ACC112 (cell line): ENCODE data around the gene ELP2.
A peak's percentile ranks its signal among the peaks of the same experiment; 100 is the strongest.

ENCODE experiments used
- H2AFZ ChIP-seq: fragments of 200-600 bp; sonication (generic); one replicate; pipeline ENCODE4 v1.6.0; 2017; ENCODE audit warnings: antibody characterized with exemption, low read length; ENCODE audit not compliant: unreplicated experiment
- H3K27ac ChIP-seq: fragments of 200-600 bp; sonication (generic); 2 replicates; pipeline ENCODE4 v1.5.1; 2014; ENCODE audit warnings: low read depth, mild to moderate bottlenecking, antibody characterized with exemption, low read length, moderate library complexity
- H3K27me3 ChIP-seq: fragments of 200-600 bp; sonication (generic); 2 replicates; pipeline ENCODE4 v1.6.1; 2014; ENCODE audit warnings: mild to moderate bottlenecking, antibody characterized with exemption, low read length, moderate library complexity, mixed read lengths; ENCODE audit not compliant: insufficient read depth
- H3K36me3 ChIP-seq: fragments of 200-600 bp; sonication (generic); 2 replicates; pipeline ENCODE4 v1.6.1; 2016; ENCODE audit warnings: mild to moderate bottlenecking, antibody characterized with exemption, low read length, moderate library complexity, mixed read lengths; ENCODE audit not compliant: insufficient read depth
- H3K4me1 ChIP-seq: fragments of 200-600 bp; sonication (generic); one replicate; pipeline ENCODE4 v1.6.1; 2016; ENCODE audit warnings: low read length, mixed read lengths; ENCODE audit not compliant: insufficient read depth, unreplicated experiment, control insufficient read depth
- H3K4me3 ChIP-seq: fragments of 200-600 bp; sonication (generic); 2 replicates; pipeline ENCODE4 v1.5.1; 2014; ENCODE audit warnings: mild to moderate bottlenecking, low read depth, low read length
- H3K79me2 ChIP-seq: fragments of 200-600 bp; sonication (generic); one replicate; pipeline ENCODE4 v1.6.0; 2016; ENCODE audit warnings: low read length; ENCODE audit not compliant: control insufficient read depth, unreplicated experiment, insufficient read depth

Gene ELP2

GRCh38 chr18:36135264-36135663 lies 5.6 kb downstream of the ELP2 start:
- peaks cover 7% of the 10 kb centered on the region for H3K36me3 ChIP-seq
- peaks cover 12% of the 10 kb centered on the region for H3K4me1 ChIP-seq
- H3K79me2 ChIP-seq, result peaks cover 49% of the 10 kb centered on the region
- H3K4me3 ChIP-seq, result no peak overlapping the region
- H3K27ac ChIP-seq, result no peak overlapping the region
- H2AFZ ChIP-seq, result no peak overlapping the region
- H3K27me3 ChIP-seq, result no peaks in the 10 kb centered on the region

GRCh38 chr18:36139245-36139644 lies 9.5 kb downstream of the ELP2 start:
- Histone ChIP-seq H2AFZ (no peak overlapping the region), H3K4me1 (no peaks in the 10 kb centered on the region), H3K27ac (no peak overlapping the region), H3K27me3 (no peaks in the 10 kb centered on the region), H3K4me3 (no peak overlapping the region), H3K36me3 (peaks cover 12% of the 10 kb centered on the region), H3K79me2 (peaks cover 12% of the 10 kb centered on the region)

- H3K4me3 ChIP-seq, result no peak overlapping the region
Measured at GRCh38 chr18:36141576-36141975, 11.9 kb downstream of the ELP2 start.

GRCh38 chr18:36142751-36143150 lies 13.1 kb downstream of the ELP2 start:
- Histone ChIP-seq H3K27ac (no peak overlapping the region), H3K4me1 (no peaks in the 10 kb centered on the region), H3K36me3 (peaks cover 24% of the 10 kb centered on the region), H2AFZ (no peak overlapping the region), H3K4me3 (no peak overlapping the region), H3K79me2 (no peaks in the 10 kb centered on the region), H3K27me3 (no peaks in the 10 kb centered on the region)

More at GRCh38 chr18:36141576-36141975, 11.9 kb downstream of the ELP2 start:
- Histone ChIP-seq H2AFZ (no peak overlapping the region), H3K79me2 (no peaks in the 10 kb centered on the region), H3K36me3 (peaks cover 28% of the 10 kb centered on the region), H3K4me1 (no peaks in the 10 kb centered on the region), H3K27me3 (no peaks in the 10 kb centered on the region), H3K27ac (no peak overlapping the region)

- Histone ChIP-seq H3K27me3 (no peaks in the 10 kb centered on the region), H3K36me3 (peaks cover 24% of the 10 kb centered on the region)
Measured at GRCh38 chr18:36143391-36143790, 13.7 kb downstream of the ELP2 start.

GRCh38 chr18:36149514-36150289 lies 20.0 kb downstream of the ELP2 start:
- no peaks in the 10 kb centered on the region for H3K79me2 ChIP-seq
- no peak overlapping the region for H3K27ac ChIP-seq
- H3K27me3 ChIP-seq, result no peaks in the 10 kb centered on the region
- H2AFZ ChIP-seq, result no peak overlapping the region
- peaks cover 20% of the 10 kb centered on the region for H3K36me3 ChIP-seq
- H3K4me3 ChIP-seq, result no peak overlapping the region
- H3K4me1 ChIP-seq, result no peaks in the 10 kb centered on the region

More at GRCh38 chr18:36143391-36143790, 13.7 kb downstream of the ELP2 start:
- H2AFZ ChIP-seq, result no peak overlapping the region
- H3K27ac ChIP-seq, result no peak overlapping the region
- H3K4me1 ChIP-seq, result no peaks in the 10 kb centered on the region
- no peaks in the 10 kb centered on the region for H3K79me2 ChIP-seq
- no peak overlapping the region for H3K4me3 ChIP-seq

GRCh38 chr18:36152781-36153180 lies 23.1 kb downstream of the ELP2 start:
- H3K4me3 ChIP-seq, result no peak overlapping the region
- H3K27ac ChIP-seq, result no peak overlapping the region
- H3K36me3 ChIP-seq, result peaks cover 26% of the 10 kb centered on the region
- no peak overlapping the region for H2AFZ ChIP-seq
- no peaks in the 10 kb centered on the region for H3K27me3 ChIP-seq
- H3K79me2 ChIP-seq, result no peaks in the 10 kb centered on the region
- H3K4me1 ChIP-seq, result peaks cover 8% of the 10 kb centered on the region

- Histone ChIP-seq H3K4me3 (no peak overlapping the region), H3K4me1 (peaks cover 12% of the 10 kb centered on the region), H3K27ac (peak overlapping the region; percentile 15; the same call in 1 of the 2 replicates), H3K36me3 (peaks cover 26% of the 10 kb centered on the region), H2AFZ (no peak overlapping the region), H3K27me3 (no peaks in the 10 kb centered on the region), H3K79me2 (no peaks in the 10 kb centered on the region)
Measured at GRCh38 chr18:36153203-36153602, 23.5 kb downstream of the ELP2 start.

- Histone ChIP-seq H3K27ac (no peak overlapping the region; the same call in 1 of the 2 replicates), H3K36me3 (peaks cover 26% of the 10 kb centered on the region)
Measured at GRCh38 chr18:36153771-36154170, 24.1 kb downstream of the ELP2 start.

GRCh38 chr18:36155851-36156757 lies 26.4 kb downstream of the ELP2 start:
- Histone ChIP-seq H3K4me3 (no peak overlapping the region), H3K27me3 (no peaks in the 10 kb centered on the region), H3K27ac (peak overlapping the region; percentile 80; the same call in 1 of the 2 replicates), H3K4me1 (peaks cover 16% of the 10 kb centered on the region), H2AFZ (no peak overlapping the region), H3K36me3 (peaks cover 40% of the 10 kb centered on the region), H3K79me2 (no peaks in the 10 kb centered on the region)

More at GRCh38 chr18:36153771-36154170, 24.1 kb downstream of the ELP2 start:
- Histone ChIP-seq H3K79me2 (no peaks in the 10 kb centered on the region), H2AFZ (no peak overlapping the region), H3K27me3 (no peaks in the 10 kb centered on the region), H3K4me1 (peaks cover 16% of the 10 kb centered on the region), H3K4me3 (no peak overlapping the region)
